Neural crest cell (in vitro differentiated cells): ENCODE measurements around the gene CYP2J2. TPM values are rescaled to one million over a fixed set of nuclear protein-coding genes. Genes with fewer than 3 reads are reported as not detected.
"Not testable (repeated sequence)": the region's sequence is repeated elsewhere in the genome, so short reads cannot be mapped to it uniquely, and the experiment has no call there.

Experiments
- DNase-seq: peaks from one replicate; pipeline ENCODE4 v3.0.0; 2021; ENCODE audit warnings: low read depth, mixed read lengths, low spot score
- H3K27ac Mint-ChIP-seq: one replicate; pipeline ENCODE4 v1.8.0; 2021; ENCODE audit warnings: mild to moderate bottlenecking, mixed read lengths; ENCODE audit not compliant: unreplicated experiment
- H3K27me3 Mint-ChIP-seq: 2 replicates; pipeline ENCODE4 v1.8.0; 2021; ENCODE audit warnings: low read depth, mild to moderate bottlenecking, mixed read lengths
- H3K36me3 Mint-ChIP-seq: 2 replicates; pipeline ENCODE4 v1.8.0; 2021; ENCODE audit warnings: low read depth, mild to moderate bottlenecking, mixed read lengths
- H3K4me1 Mint-ChIP-seq: 2 replicates; pipeline ENCODE4 v1.8.0; 2021; ENCODE audit warnings: mixed read lengths
- H3K4me3 Mint-ChIP-seq: one replicate; pipeline ENCODE4 v1.8.0; 2021; ENCODE audit warnings: mild to moderate bottlenecking, mixed read lengths
- H3K9me3 Mint-ChIP-seq: 2 replicates; pipeline ENCODE4 v1.8.0; 2021; ENCODE audit warnings: mixed read lengths
- total RNA-seq: library from RNA; stranded (reverse); gene quantifications from 2 replicates; pipeline ENCODE4 v1.2.1, GENCODE V29; 2021
- TF ChIP-seq, protein P1 (sequence below): fragments of 200-600 bp; sonication (generic); conservative IDR thresholded peaks from 2 replicates; pipeline ENCODE4 v1.5.0; 2021; ENCODE audit warnings: antibody characterized with exemption, mild to moderate bottlenecking

Gene CYP2J2
- total RNA-seq, 1 donor from 2014 or later = 1.6 TPM

DNA sequence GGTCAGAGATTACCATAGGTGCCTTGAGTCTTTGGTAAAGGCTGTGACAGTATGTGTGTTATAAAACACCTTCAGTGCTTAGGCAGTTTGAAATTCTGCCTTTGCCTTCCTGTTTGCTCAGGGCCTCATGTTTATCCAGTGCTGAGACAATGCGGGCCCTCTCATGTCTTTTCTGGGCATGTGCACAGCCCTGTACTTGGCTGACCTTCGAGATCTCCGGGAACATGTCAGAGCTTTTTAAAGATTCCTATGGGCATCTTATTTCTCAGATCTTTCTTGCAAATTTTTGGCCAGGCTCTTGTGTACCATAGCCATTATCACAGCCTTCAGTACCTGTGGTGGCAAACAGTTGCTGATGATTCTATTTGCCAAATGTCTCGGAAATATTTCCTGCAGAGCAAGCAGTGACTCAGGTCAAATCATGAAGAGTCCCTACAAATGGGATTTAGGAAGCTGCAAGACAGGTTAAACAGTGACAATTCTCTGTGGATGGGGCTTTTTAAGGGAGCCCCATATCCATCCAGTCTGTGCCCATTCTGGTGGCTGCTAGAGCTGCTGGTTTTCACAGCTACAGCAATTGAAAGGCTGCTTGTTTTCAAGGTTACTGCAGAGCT, 69.7 kb downstream of the CYP2J2 start:
- Mint-ChIP-seq H3K36me3 (peaks cover 3% of the 10 kb centered on the region), H3K27me3 (no peaks in the 10 kb centered on the region), H3K9me3 (peaks cover 4% of the 10 kb centered on the region), H3K4me1 (peaks cover 8% of the 10 kb centered on the region), H3K27ac (no peak overlapping the region), H3K4me3 (no peak overlapping the region)
- TF ChIP-seq, protein P1, sequence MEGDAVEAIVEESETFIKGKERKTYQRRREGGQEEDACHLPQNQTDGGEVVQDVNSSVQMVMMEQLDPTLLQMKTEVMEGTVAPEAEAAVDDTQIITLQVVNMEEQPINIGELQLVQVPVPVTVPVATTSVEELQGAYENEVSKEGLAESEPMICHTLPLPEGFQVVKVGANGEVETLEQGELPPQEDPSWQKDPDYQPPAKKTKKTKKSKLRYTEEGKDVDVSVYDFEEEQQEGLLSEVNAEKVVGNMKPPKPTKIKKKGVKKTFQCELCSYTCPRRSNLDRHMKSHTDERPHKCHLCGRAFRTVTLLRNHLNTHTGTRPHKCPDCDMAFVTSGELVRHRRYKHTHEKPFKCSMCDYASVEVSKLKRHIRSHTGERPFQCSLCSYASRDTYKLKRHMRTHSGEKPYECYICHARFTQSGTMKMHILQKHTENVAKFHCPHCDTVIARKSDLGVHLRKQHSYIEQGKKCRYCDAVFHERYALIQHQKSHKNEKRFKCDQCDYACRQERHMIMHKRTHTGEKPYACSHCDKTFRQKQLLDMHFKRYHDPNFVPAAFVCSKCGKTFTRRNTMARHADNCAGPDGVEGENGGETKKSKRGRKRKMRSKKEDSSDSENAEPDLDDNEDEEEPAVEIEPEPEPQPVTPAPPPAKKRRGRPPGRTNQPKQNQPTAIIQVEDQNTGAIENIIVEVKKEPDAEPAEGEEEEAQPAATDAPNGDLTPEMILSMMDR = no peak
- DNase-seq = no peak

DNA sequence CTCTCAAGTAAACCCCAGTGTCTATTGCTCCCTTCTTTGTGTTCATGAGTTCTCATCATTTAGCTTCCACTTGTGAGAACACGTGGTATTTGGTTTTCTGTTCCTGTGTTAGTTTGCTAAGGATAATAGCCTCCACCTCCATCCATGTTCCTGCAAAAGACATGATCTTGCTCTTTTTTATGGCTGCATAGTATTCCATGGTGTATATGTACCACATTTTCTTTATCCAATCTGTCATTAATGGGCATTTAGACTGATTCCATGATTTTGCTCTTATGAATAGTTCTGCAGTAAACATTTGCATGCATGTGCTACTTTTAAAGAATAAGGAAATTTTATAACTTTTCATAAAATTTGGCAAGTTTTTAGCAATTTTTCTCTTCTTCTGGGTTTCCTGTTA, 71.3 kb downstream of the CYP2J2 start:
- not testable (repeated sequence) for H3K27me3 Mint-ChIP-seq, H3K4me1 Mint-ChIP-seq, H3K36me3 Mint-ChIP-seq, H3K9me3 Mint-ChIP-seq, DNase-seq, H3K27ac Mint-ChIP-seq, H3K4me3 Mint-ChIP-seq

DNA sequence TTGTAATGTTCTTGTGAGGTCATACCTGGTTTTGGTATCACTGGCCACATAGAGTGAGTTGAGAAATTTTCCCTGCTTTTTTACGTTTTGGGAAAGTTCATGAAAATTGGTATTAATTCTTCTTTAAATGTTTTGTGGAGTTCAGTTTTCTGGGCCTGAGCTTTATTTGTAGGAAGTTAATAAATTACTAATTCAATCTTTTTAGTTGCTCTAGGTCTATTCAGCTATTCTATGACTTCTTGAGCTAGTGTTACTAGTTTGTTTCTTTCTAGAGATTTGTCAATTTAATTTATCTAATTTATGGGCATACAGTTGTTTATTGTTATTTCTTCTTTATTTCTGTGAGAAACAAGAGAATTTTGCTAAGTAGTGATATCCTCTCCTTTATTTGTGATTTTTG, 74.5 kb downstream of the CYP2J2 start:
- no peak for DNase-seq
- Mint-ChIP-seq H3K9me3 (peaks cover 4% of the 10 kb centered on the region), H3K36me3 (peaks cover 3% of the 10 kb centered on the region), H3K27ac (no peak overlapping the region), H3K4me3 (no peak overlapping the region), H3K4me1 (peaks cover 7% of the 10 kb centered on the region), H3K27me3 (no peaks in the 10 kb centered on the region)
- TF ChIP-seq, protein P1 = no peak

DNA sequence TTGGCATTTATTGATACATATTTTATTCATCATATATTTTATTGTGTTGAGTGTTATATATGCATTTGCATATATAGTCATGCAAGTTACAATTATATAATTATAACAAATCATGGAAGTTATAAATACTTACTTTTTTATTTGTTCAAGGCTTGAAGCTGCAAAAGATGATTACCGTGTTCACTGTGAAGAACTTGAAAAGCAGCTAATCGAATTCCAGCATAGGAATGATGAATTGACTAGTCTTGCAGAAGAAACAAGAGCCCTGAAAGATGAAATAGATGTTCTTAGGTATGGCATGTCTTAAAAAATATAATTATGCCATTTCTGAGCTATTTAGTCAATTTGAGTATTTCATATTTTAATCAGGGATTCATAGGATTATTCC, 79.7 kb downstream of the CYP2J2 start:
- no peaks in the 10 kb centered on the region for H3K9me3 Mint-ChIP-seq
- no peaks in the 10 kb centered on the region for H3K4me1 Mint-ChIP-seq
- no peaks in the 10 kb centered on the region for H3K36me3 Mint-ChIP-seq
- no peak overlapping the region for H3K27ac Mint-ChIP-seq
- TF ChIP-seq, protein P1 = no peak
- no peak for DNase-seq
- H3K27me3 Mint-ChIP-seq = no peaks in the 10 kb centered on the region
- no peak overlapping the region for H3K4me3 Mint-ChIP-seq

DNA sequence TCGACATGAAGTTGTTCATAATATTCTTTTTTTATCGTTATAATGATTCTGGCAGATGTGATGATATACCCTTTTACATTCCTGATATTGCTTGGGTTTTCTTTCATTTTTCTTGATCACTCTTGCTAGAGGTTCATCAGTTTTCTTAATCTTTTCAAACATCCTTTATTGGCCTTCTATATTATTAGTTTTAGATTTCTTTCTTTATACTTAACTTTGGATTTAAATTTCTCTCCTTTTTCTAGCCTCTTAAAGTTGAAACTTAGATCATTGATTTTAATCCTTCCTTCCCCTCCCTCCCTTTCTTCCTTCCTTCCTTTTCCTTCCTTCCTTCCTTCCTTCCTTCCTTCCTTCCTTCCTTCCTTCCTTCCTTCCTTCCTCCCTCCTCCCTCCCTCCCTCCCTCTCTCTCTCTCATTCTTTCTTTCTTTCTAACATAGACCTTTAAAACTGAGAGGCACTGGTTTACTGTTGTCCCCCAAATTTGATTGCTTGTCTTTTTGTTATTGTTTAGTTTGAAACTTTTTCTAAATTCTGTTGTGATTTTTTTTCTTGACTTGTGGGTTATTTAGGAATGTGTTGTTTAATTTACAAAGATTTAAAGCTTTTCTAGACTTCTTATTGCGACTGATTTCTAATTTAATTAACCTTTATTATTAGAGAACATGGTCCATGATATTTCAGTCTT, 80.2 kb downstream of the CYP2J2 start:
- TF ChIP-seq, protein P1 = no peak
- no peaks in the 10 kb centered on the region for H3K4me1 Mint-ChIP-seq
- H3K4me3 Mint-ChIP-seq = no peak overlapping the region
- no peak overlapping the region for H3K27ac Mint-ChIP-seq
- H3K36me3 Mint-ChIP-seq = no peaks in the 10 kb centered on the region
- H3K27me3 Mint-ChIP-seq = no peaks in the 10 kb centered on the region
- DNase-seq = no peak
- no peaks in the 10 kb centered on the region for H3K9me3 Mint-ChIP-seq

DNA sequence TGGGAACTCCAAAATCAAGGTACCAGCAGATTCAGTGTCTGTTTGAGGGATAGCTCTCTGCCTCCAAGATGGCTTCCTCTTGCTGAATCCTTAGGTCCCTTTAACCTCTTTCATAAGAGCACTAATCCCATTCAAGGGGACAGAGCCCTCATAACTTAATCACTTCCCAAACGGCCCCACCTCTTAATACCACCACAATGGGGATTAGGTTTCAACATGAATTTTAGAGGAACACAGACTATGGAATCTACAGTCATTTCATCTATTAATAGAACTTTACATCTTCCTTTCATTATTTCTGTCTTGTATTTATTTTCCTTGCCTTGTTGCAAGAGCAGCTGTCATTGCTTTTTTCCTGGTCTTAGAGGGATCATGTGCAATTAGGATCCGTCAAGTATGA, 81.5 kb downstream of the CYP2J2 start:
- Mint-ChIP-seq H3K36me3 (no peaks in the 10 kb centered on the region), H3K27me3 (no peaks in the 10 kb centered on the region)

More for the DNA sequence above, 81.5 kb downstream of the CYP2J2 start:
- DNase-seq = no peak
- no peak overlapping the region for H3K4me3 Mint-ChIP-seq
- TF ChIP-seq, protein P1 = no peak
- no peaks in the 10 kb centered on the region for H3K4me1 Mint-ChIP-seq
- H3K9me3 Mint-ChIP-seq = no peaks in the 10 kb centered on the region
- H3K27ac Mint-ChIP-seq = no peak overlapping the region
